A549 (cell line): ENCODE results near the gene ACTG1. TPM values are rescaled to one million over a fixed set of nuclear protein-coding genes. Genes with fewer than 3 reads are reported as not detected.

ENCODE experiments used
- BHLHE40 ChIP-seq: IDR thresholded peaks from 2 replicates; pipeline ENCODE4 v1.6.1; 2012; ENCODE audit warnings: low read depth, low read length, inconsistent platforms
- CBX2 ChIP-seq: fragments of 200-600 bp; sonication (generic); IDR thresholded peaks from 2 replicates; pipeline ENCODE4 v1.6.1; 2016; ENCODE audit warnings: low read depth, mild to moderate bottlenecking, borderline replicate concordance
- CBX8 ChIP-seq: fragments of 200-600 bp; sonication (generic); IDR thresholded peaks from 2 replicates; pipeline ENCODE4 v1.6.1; 2016
- CEBPB ChIP-seq, 2 experiments: fragments of >200 bp in 1 of 2; sonication (Bioruptor Twin) in 1 of 2; formaldehyde crosslinking in 1 of 2; IDR thresholded peaks; 2 replicates each; pipeline ENCODE4 v1.6.1; 2012 to 2016
- EHMT2 ChIP-seq: fragments of 200-600 bp; sonication (generic); IDR thresholded peaks from 2 replicates; pipeline ENCODE4 v1.6.1; 2016; ENCODE audit warnings: antibody characterized with exemption, low read depth, mild to moderate bottlenecking, moderate library complexity
- EP300 ChIP-seq, 2 experiments: fragments of >200 bp; sonication (Bioruptor Twin); formaldehyde crosslinking; IDR thresholded peaks; 2 replicates in 1 of 2; 3 replicates in 1 of 2; pipeline ENCODE4 v1.6.1; 2016 to 2017
- FOSB ChIP-seq: fragments of 250-450 bp; sonication (Bioruptor Pico); IDR thresholded peaks from 2 replicates; pipeline ENCODE4 v1.5.0; 2020; ENCODE audit warnings: mild to moderate bottlenecking, moderate library complexity
- FOXS1 ChIP-seq: fragments of 250-450 bp; sonication (Bioruptor Pico); IDR thresholded peaks from 2 replicates; pipeline ENCODE4 v1.5.0; 2020; ENCODE audit warnings: mild to moderate bottlenecking, moderate library complexity
- HEYL ChIP-seq: fragments of 250-450 bp; sonication (Bioruptor Pico); IDR thresholded peaks from 2 replicates; pipeline ENCODE4 v1.8.0; 2021; ENCODE audit warnings: mild to moderate bottlenecking, moderate library complexity
- HOXB13 ChIP-seq: fragments of 250-450 bp; sonication (Bioruptor Pico); IDR thresholded peaks from 2 replicates; pipeline ENCODE4 v1.5.0; 2020; ENCODE audit warnings: low read depth, mild to moderate bottlenecking, moderate library complexity
- JUN ChIP-seq, 2 experiments: fragments of >200 bp; sonication (Bioruptor Twin); formaldehyde crosslinking; IDR thresholded peaks; 2 replicates in 1 of 2; 3 replicates in 1 of 2; pipeline ENCODE4 v1.6.1; 2016 to 2017
- JUNB ChIP-seq: fragments of >200 bp; sonication (Bioruptor Twin); formaldehyde crosslinking; IDR thresholded peaks from 2 replicates; pipeline ENCODE4 v1.6.1; 2016
- KDM1A ChIP-seq: fragments of 200-600 bp; sonication (generic); IDR thresholded peaks from 2 replicates; pipeline ENCODE4 v1.6.1; 2016; ENCODE audit warnings: low read depth, mild to moderate bottlenecking
- MAFK ChIP-seq: fragments of 450-650 bp; IDR thresholded peaks from 2 replicates; pipeline ENCODE4 v1.6.1; 2014; ENCODE audit not compliant: partially characterized antibody
- MAZ ChIP-seq: fragments of 150-350 bp; IDR thresholded peaks from 2 replicates; pipeline ENCODE4 v1.6.1; 2014; ENCODE audit warnings: antibody characterized with exemption, low read depth, low read length, borderline replicate concordance
- MYC ChIP-seq: IDR thresholded peaks from 2 replicates; pipeline ENCODE4 v1.6.1; 2012; ENCODE audit warnings: mild to moderate bottlenecking, inconsistent platforms, low read length, improper control_type of control experiment, borderline replicate concordance
- PBX3 ChIP-seq: IDR thresholded peaks from 2 replicates; pipeline ENCODE4 v1.6.1; 2012
- POLR2AphosphoS2 ChIP-seq: conservative IDR thresholded peaks from 2 replicates; pipeline ENCODE4 v1.6.1; 2012; ENCODE audit warnings: low read length, improper control_type of control experiment, inconsistent platforms
- RFX5 ChIP-seq: fragments of 450-650 bp; IDR thresholded peaks from 2 replicates; pipeline ENCODE4 v1.7.1; 2014; ENCODE audit warnings: antibody characterized with exemption, mild to moderate bottlenecking, moderate library complexity
- RNF2 ChIP-seq: fragments of 200-600 bp; sonication (generic); IDR thresholded peaks from 2 replicates; pipeline ENCODE4 v1.6.1; 2016; ENCODE audit warnings: low read depth, mild to moderate bottlenecking, antibody characterized with exemption, moderate library complexity, borderline replicate concordance
- SREBF2 ChIP-seq: fragments of 450-650 bp; IDR thresholded peaks from 2 replicates; pipeline ENCODE4 v1.6.1; 2014; ENCODE audit warnings: mild to moderate bottlenecking, moderate library complexity
- TP53 ChIP-seq: fragments of 250-450 bp; sonication (Bioruptor Pico); IDR thresholded peaks from 2 replicates; pipeline ENCODE4 v1.5.0; 2021; ENCODE audit warnings: mild to moderate bottlenecking, moderate library complexity
- ZSCAN20 ChIP-seq: fragments of 250-450 bp; sonication (Bioruptor Pico); IDR thresholded peaks from 2 replicates; pipeline ENCODE4 v1.8.0; 2022; ENCODE audit warnings: mild to moderate bottlenecking, moderate library complexity
- polyA plus RNA-seq, 4 experiments: library from polyadenylated mRNA; depleted of rRNA in 3 of 4; stranded (reverse); fragments of >200 nt; fragmentation: RNase III in 1 of 4; extraction: RNeasy Plus Mini Kit Qiagen cat#74134 plus additional on column Dnase treatment in 1 of 4; gene quantifications; 2 replicates in 3 of 4; 3 replicates in 1 of 4; pipeline ENCODE4 v1.2.3, GENCODE V29; 2011 to 2017
- TF ChIP-seq, protein P1 (sequence below): fragments of 450-650 bp; IDR thresholded peaks from 2 replicates; pipeline ENCODE4 v1.6.1; 2014; ENCODE audit warnings: antibody characterized with exemption
- TF ChIP-seq, protein P2 (sequence below): IDR thresholded peaks from 2 replicates; pipeline ENCODE4 v1.6.1; 2012
- TF ChIP-seq, protein P3 (sequence below): fragments of 250-450 bp; sonication (Bioruptor Pico); IDR thresholded peaks from 2 replicates; pipeline ENCODE4 v1.5.0; 2021; ENCODE audit warnings: mild to moderate bottlenecking, moderate library complexity, borderline replicate concordance

ACTG1 gene
- polyA plus RNA-seq, 2 of the 4 experiments (the other 2 are of a cell fraction): 2,042 to 7,263 TPM

DNA sequence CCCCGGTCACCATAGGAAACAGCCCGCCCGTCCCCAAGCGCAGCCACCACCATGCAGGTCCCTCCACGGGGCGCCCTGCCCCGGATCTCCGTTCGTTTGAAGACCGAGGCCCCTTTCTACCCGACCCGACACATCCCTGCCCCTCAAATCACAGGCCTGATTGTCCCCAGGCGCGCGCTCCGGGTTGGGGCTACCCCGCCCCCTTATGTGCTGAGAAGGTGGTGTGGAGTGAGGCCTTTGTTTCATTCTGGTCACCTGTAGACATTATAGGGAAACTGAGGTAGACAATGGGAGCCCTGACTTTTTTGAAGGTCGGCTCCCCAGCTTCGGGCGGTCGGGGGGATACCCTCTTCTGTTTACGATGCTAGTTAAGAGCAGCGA is 763 bp upstream of the ACTG1 start (continued):
- TF ChIP-seq, protein P1, sequence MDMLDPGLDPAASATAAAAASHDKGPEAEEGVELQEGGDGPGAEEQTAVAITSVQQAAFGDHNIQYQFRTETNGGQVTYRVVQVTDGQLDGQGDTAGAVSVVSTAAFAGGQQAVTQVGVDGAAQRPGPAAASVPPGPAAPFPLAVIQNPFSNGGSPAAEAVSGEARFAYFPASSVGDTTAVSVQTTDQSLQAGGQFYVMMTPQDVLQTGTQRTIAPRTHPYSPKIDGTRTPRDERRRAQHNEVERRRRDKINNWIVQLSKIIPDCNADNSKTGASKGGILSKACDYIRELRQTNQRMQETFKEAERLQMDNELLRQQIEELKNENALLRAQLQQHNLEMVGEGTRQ: no peak
- no peak for TF ChIP-seq MAFK
- no peak for TF ChIP-seq CEBPB (IDR thresholded peaks at IDR 0.05)
- no peak for TF ChIP-seq EHMT2
- TF ChIP-seq JUNB: no peak
- TF ChIP-seq RNF2: peak; percentile 78; the same call in 1 of the 2 replicates
- 0 out of 2 replicates have a peak, but pooled peaks have one; percentile 49 for TF ChIP-seq MAZ
- no peak for TF ChIP-seq ZSCAN20 (CRISPR knock-in tag)
- TF ChIP-seq CBX2: no peak
- TF ChIP-seq TP53 (CRISPR knock-in tag): 0 out of 2 replicates have a peak, but pooled peaks have one; percentile 30
- no peak; the same call in 1 of the 2 replicates for TF ChIP-seq FOXS1 (CRISPR knock-in tag)
- TF ChIP-seq BHLHE40: no peak
- TF ChIP-seq CBX8: no peak
- TF ChIP-seq POLR2AphosphoS2: no peak
- no peak for TF ChIP-seq PBX3
- TF ChIP-seq RFX5: no peak
- TF ChIP-seq EP300 (IDR thresholded peaks at IDR 0.05): no peak
- 0 out of 2 replicates have a peak, but pooled peaks have one; percentile 72 for TF ChIP-seq HEYL (CRISPR knock-in tag)
- TF ChIP-seq FOSB (CRISPR knock-in tag): peak; percentile 77; the same call in 1 of the 2 replicates
- TF ChIP-seq, protein P2, sequence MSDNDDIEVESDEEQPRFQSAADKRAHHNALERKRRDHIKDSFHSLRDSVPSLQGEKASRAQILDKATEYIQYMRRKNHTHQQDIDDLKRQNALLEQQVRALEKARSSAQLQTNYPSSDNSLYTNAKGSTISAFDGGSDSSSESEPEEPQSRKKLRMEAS: 0 out of 2 replicates have a peak, but pooled peaks have one; percentile 27
- no peak for TF ChIP-seq SREBF2
- TF ChIP-seq HOXB13 (CRISPR knock-in tag): peak; percentile 83
- TF ChIP-seq KDM1A: no peak
- no peak for TF ChIP-seq JUN (IDR thresholded peaks at IDR 0.05)
- TF ChIP-seq, protein P3, sequence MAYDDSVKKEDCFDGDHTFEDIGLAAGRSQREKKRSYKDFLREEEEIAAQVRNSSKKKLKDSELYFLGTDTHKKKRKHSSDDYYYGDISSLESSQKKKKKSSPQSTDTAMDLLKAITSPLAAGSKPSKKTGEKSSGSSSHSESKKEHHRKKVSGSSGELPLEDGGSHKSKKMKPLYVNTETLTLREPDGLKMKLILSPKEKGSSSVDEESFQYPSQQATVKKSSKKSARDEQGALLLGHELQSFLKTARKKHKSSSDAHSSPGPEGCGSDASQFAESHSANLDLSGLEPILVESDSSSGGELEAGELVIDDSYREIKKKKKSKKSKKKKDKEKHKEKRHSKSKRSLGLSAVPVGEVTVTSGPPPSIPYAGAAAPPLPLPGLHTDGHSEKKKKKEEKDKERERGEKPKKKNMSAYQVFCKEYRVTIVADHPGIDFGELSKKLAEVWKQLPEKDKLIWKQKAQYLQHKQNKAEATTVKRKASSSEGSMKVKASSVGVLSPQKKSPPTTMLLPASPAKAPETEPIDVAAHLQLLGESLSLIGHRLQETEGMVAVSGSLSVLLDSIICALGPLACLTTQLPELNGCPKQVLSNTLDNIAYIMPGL (CRISPR knock-in tag): no peak; the same call in 1 of the 2 replicates
- TF ChIP-seq MYC: no peak
